GM21619 (cell line): ENCODE results near the gene SSH2.

ENCODE experiments used
- ATAC-seq: cut with Tn5 transposase; IDR thresholded peaks from one replicate; pipeline ENCODE4 v1.9.1; 2021; ENCODE audit not compliant: unreplicated experiment

Gene SSH2

GRCh38 chr17:29582254-29582765, 347.7 kb downstream of the SSH2 start:
- no peak for ATAC-seq

- ATAC-seq, result no peak
These were observed 348.3 kb downstream of the SSH2 start for GRCh38 chr17:29581583-29582253.

- peak; percentile 79 for ATAC-seq
These were observed 349.9 kb downstream of the SSH2 start for GRCh38 chr17:29579866-29580771.

- no peak for ATAC-seq
These were observed 351.2 kb downstream of the SSH2 start for GRCh38 chr17:29578626-29579485.

- ATAC-seq, result no peak
These were observed 352.4 kb downstream of the SSH2 start for GRCh38 chr17:29577385-29578211.

- no peak for ATAC-seq
These were observed 353.0 kb downstream of the SSH2 start for GRCh38 chr17:29577001-29577370.

- ATAC-seq, result no peak
These were observed 353.6 kb downstream of the SSH2 start for GRCh38 chr17:29576214-29577000.
